Measurements from ENCODE around the gene MPDZ.

The MPDZ gene

DNA sequence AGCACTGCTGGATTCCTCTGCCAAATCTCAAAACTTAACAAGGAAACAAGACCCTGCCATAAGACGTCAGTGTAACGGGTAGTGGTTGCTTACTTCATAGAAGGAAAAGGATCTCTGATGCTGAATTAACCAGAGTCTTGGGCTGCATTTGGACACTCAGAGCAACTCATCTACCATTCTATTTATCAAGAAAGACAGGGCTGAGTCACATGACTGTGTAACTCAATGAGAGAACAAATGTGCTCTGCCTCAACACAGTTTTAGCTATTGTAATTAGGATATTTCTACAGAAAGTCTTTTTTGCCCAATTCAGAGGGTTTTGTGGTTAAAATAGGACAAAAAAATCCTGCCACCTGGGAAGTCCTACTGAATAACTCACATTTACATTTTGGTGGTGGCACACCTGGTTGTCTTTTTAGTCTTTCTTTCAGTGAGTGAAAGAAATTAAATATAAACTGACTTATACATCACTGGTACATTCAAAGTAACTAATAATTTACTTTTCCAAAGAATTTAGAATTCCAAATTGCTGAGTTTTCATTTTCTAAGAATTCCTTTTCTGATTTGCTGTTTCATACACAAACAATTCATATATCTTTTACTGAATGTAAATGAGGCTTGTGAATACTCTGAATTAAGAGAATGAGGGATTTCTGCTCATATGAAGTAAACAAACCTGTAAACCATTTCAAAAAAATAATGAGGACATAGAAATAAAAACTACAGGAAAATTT is 104.4 kb downstream of the MPDZ start:
- DNase-seq, result no peak

DNA sequence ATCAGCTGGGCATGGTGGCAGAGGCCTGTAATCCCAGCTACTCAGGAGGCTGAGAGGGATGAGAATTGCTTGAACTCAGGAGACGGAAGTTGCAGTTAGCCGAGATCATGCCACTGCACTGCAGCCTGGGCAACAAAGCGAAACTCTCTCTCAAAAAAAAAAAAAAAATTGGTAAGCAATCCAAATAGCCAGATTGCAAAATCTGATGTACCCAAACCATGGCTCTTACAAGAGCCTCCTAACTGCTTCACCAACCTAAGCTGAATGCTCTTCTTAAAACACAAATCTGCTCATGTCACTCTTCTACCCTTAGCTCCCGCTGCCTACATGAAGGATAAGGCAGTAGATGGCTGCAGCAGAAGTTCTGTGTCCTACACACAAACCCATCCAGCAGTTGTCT is 105.9 kb downstream of the MPDZ start:
- no peak for DNase-seq

DNA sequence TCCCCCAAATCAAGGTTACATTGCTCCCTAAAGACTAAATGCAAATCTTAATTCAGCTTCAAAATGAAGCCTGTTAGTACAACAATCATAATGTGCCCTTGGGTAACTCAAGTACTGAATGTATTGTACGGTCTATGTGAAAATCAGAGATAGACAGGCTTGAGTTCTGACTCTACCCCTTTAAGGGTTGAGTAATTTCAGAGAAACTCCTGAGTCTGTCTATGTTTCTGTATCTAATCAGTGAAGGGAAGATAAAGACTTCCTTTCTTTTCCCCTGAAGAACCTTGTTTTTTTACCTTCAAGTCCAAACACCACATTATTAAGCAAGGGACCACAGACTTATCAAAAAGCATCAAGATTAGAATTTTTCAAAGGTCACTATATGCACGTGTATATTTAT is 108.2 kb downstream of the MPDZ start:
- DNase-seq, result no peak

DNA sequence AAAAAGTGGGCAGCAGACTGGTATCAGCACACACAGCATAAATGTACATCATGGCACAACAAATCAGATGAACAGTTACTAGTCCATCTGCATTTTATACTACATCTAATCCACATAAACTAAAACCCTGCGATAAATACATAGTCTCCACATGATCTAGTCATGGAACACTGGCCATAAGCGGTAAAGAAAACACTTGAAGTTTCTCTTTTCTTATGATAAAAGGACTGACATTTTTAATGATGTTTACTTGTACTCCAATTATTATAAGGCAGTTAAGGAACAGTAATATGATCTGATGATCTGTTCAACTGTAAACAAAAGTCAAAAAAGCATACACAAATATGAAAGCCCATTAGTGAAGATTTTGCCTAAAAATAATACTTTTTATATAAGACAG is 112.5 kb downstream of the MPDZ start:
- no peak for DNase-seq

DNA sequence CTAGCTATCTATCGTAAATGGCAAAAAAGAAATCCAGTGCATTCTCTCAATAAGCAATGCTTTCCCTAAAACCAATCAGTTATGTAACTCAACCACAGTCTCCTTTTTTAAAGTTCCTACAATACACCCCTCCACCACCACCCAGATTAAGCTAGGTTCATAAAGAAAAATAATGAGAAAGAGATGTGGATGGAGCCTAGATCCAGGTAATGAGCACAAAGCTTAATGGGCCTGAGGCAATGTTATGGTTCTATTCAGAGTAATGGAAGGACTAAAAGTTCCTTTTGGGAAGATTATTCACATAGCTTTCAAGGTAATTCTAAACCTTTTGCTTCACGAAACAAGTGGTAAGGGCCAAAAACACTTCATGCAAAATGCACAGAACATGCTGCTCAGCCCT is 113.5 kb downstream of the MPDZ start:
- no peak for DNase-seq

DNA sequence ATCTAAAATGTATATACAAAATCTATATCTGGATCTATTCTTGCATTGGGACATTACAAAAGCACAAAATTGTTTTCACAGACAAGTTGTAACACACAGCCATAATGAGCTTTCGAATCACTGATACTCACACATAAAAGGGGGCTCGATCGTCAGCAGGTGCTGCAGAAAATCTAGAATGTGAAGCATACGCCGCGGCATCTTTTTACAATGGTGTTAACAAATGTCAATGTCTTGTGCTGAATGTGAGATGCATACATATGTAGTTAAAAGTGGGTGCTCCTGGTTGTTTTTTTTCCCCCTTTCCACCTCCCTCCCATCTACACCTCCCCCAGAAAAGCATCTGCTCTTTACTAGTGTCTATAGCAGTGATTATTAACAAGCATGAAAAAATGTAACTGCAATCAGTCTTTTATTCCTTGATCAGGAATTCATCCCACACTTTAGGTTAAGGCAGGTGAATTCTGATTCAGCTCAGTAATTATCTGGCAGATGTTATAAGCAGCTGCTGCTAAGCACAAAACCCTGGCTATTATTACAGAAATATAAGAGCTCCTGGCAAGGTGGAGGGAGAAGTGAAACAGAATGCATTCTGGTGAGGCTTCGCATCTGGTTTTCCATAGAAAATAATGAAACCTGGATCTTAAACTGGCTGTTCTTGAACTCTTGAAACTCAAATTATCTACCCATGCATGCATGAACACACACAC is 114.1 kb downstream of the MPDZ start:
- peak; percentile 30 for DNase-seq

DNA sequence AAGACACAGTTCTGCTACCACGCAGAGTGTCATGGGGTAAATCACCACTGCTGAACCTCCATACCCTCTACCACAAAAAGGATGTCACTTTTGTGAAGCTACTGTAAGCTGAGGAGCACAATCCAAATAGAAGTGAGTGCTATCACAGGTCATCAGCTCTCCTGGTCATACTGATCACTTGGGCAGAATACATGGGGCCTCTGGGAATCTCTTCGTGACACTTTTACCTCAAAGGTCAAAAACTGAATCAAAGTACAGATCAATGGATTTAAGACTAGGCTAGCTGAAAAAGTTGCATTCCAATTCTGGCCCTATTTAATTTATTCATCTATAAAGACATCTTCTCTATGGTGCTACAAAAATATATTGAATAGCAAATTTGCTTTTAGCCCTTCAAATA is 115.5 kb downstream of the MPDZ start:
- no peak for DNase-seq

DNA sequence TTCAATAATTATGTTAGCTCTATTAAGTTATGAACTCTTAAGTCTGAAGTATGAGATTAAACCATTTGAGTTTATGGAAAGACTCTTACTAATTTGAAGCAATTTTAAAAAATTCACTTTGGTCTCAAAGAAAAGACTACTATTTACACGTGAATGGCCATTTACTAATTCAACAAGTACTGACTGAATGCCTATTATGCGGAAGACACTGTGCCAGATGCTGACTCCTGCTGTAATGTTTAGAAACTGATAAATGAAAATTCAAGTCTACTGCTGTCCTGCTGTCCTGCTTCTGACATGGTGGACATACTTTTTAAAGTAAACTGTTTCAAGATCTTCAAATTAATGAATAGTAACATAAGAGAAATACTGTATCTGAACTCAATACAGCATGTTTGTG is 116.2 kb downstream of the MPDZ start:
- no peak for DNase-seq

DNA sequence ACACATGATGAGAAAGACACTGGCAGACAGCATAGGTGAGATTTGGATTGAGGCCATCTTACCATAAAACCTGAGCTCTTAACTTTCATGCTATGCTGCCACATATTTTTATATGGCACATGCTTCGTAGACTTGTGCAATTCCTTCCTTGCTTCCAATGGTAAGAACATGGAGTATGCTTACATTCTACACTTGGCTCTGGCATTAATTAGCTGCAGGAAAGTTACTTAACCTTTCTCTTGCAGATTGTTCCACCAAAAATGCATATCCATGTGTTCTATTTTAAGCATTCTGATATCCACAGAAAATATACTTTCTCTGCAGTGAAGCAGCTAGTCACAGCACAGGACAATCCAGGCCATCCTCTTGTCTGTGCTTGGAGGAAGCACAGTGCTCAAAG is 119.4 kb downstream of the MPDZ start:
- DNase-seq, result no peak

DNA sequence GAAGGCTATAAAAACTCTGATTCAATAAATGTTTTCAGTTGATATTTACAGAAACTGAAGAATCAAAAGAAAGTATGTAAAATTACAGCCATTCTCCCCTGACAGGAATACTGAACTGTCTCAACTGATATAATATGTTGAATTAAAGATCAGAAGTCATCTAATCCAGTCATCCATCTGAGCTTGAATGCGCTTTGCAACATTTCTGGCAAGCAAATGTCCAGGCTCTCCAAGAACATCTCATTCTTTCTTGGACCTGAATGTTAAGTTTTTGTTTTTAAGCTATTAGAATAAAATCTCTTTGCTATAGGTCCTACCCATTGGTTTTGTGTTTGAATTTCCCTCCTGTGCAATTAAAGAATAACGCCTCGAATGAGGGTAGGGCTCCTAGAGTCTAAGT is 120.5 kb downstream of the MPDZ start:
- DNase-seq, result no peak

DNA sequence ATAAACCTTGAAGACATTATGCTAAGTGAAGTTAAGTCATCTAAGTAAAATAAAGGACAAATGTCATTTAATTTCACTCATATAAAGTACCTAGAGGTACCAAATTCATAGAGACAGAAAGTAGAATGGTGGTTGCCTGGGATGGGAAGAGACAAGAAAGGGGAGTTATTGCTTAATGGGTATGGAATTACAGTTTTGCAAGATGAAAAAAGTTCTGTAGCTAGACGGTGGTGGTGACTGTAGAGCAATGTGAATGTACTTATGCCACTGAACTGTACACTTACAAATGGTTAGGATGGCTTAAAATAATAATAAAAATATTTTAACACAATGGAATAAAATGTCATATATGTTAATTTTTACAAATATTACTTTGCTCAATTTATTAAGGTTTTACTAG is 128.0 kb downstream of the MPDZ start:
- DNase-seq, result no peak

DNA sequence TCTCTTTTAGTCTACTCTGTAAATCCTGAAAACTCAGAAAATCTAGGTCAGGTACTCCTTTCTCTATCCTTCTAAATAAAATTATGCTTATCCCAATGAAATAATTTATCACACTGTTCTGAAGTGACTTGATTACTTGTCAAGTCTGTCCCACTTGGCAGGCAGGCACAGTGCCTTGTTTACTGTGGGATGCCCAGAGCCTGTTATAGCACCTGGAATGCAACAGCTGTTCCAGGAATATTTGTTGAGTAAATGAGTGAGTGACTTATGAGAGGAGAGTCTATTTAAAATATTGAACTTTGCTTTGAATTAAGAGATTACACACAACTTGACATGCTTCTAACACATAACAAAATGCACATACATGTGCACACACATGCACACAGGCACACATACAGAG is 130.0 kb downstream of the MPDZ start:
- DNase-seq, result no peak

DNA sequence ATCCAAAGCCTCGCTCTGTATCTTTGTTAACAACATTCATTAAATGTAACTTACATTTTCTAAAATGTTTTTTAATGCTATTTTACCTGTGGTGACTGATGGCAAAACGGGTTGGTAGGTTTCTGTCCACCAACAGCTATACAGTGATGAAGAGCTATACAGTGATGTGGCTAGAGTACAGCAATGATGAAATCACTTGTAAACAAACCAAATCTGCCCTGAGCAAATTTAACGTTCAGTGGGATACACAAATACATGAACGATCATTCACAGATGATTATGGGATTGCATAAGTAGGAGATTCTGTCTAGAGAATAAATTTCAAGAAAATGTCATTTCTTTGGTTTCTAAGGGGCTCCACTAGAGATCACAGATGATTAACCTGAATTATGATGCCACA is 132.7 kb downstream of the MPDZ start:
- no peak for DNase-seq

DNA sequence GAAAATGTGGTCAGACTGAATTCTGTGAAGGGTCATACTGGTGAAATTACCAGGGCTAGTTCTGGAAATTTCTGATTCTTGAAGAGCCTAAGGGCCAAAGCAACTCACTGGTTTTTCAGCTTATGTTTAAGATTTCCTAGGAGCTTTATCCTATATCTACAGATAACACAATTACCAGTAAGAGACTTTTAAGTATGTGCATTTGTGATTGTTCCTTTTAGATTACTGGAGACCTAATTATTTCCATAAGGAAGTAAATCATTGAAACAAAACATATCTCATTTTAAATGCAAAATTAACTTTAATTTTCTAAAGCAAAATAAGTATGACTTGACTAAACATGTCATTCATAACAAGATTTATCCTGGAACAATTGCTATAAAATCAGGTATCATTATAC is 134.2 kb downstream of the MPDZ start:
- DNase-seq, result no peak

DNA sequence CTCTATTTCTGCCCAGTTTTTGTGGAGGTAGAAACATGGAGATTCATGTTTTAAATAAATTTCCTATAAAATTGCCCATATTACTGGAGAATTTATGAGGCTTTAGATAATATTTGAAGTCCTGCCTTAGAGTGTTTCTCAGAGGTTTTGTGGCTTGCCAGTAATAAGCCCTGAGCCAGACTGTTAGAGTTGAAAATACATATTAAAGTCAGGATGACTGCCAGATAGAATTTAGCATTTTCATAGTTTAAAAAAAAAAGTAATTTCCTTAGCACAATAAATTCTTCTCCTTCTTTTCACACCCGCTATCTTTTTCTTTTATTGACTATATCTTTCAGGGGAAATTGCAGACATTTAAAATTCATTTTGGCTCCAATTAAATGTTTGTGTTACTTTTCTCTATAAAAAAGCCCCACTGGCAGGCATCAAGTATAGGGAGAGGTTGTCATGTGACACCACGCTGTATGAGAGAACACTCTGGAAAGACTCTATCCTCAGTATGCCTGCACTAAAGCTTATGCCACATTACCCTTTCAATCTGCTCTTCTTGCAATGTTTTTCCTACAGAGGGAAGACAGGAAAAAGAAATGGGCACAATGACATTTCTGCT is 135.2 kb downstream of the MPDZ start:
- DNase-seq, result no peak

DNA sequence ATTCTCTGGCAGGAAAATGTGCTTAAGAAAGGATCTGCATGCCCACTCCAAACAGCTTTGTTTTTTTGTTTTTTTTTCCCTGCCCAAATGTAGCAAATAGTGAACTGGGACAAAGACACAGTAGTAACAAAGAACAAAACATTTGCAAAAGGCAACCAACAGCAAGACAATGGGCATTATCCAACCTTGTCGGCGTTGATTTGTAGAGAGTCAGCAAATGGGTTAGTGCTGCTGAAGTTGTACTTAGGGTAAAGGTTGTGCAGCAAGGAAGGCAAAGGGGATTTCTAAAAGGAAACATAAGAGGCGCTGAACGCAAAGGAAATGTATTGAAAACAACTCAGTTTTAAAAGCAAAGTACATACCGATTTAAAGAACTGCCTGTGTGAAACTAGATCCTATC is 136.2 kb downstream of the MPDZ start:
- no peak for DNase-seq

DNA sequence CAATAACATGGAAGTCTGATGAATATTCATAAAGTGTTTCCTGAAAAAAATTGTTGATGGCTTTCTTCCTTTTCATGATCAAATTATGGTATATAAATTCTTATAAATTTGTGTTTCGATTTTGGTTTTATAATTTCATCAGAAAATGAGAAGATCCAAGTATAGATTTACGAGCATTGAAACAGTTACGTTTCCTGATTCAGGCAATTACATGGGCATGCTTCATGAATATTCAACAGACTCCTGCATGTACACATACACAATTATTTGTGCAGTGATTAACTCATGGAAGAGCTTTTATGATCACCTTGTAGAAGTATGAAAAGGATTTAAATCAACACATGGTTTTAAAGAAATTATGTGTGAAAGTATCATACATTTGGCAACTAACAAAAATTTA is 136.7 kb downstream of the MPDZ start:
- no peak for DNase-seq

DNA sequence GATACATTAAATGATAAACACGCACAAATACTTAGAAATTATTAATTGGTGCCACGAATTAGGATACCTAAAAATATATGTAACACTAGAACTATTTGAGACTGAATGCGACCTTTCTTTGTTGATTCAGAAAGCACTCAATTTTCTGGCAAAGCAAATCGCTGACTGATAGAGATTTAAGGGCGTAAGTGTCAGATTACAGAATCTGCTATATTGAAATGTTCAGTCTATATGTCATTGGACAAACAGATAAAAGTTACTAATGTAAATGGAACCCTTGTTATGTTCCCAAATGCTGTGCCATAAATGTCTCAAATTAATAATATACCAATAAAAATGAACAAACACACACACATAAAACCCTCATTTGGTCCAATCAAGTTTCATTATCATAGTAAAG is 137.9 kb downstream of the MPDZ start:
- DNase-seq, result no peak

DNA sequence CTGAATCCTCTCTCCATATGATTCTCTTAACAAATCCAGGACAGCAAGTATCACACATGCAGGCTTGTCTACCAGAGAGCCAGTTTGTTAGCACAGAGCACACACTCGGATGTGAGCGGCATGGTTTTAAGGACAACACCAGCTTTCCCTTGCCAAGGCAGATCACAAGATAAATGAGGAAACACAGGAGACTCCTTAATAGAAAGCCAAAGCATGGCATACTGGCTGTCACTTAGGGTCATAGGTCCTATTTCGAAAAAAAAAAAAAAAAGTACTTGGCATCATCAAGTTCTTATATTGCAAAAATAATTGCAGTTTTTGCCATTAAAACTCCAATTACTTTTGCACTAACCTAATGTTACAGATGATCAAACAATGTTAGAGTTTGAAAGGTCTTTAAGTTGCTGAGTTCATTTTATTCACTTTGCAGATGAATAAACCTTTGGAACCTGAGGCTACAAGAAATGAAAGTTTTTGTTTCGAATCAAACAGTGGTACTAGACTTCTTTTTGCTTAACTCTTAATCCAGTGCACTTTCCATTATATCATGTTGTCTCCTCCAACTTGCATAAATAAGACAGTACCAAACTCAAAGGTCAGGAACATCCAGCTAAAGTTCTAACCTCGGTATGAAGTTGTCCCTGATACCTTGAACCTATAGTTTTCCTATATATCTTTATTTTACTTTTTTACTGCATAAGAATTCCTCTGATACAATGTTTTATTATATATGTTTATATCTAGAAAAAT is 138.5 kb downstream of the MPDZ start:
- DNase-seq, result no peak

DNA sequence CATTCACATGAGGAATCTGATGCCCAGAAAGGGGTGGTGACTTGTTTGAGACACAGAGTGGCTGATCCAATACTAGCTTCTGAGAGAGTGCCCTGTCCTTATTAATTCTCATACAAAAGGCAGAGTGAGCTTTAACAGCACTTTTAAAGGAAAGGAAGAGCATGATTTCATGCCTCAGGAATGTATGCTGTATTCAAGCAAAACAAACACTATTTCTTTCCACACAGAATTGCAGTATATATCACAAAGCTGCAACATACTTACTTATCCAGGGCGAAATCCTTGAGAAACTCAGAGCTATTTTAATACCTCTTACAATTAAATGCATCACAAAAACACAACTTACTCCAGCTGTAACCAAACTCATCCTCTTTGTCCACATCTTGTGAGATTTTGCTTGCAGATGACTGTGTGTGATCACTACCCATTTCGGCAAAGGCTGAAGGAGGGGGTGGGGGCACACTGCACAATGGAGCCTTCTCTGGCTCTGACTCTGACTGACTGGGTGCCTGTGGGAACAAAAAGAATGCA is 139.8 kb downstream of the MPDZ start:
- no peak for DNase-seq

DNA sequence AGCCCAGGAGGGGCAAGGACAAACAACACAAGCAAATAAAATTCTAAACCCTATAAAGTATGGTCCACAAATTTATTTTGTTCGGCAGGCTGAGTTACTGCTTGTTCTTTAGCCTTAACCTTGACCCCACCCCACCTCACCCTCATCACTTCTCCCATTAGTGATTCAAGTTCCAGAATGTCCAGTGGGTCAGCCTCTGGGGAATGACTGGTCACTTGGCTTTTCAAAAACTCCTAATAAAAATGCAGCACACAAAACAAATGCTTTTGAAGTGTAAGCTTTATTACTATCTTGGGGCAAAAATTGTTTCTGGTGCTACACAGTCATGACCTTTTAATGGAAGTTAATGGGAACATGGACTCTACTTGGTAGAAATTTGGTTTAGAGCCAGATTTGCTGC is 142.1 kb downstream of the MPDZ start:
- no peak for DNase-seq

DNA sequence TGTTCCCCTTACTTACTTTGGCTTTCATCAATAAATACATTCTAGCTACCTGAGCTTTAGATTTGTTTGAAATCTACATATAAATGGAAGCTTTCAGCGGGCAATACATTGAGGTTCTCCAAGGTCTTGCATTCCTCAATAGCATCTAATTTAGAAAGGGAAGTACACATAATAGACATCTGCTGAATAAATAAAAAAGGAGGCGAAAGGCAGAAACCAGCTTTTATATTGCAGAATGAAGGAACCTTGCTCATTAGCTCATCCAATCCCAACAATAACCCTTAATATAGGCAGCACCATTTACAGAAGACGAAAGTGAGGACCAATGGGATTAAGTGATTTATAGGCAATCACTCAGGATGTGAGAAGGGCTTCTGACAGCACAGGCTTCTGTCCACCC is 147.5 kb downstream of the MPDZ start:
- no peak for DNase-seq

DNA sequence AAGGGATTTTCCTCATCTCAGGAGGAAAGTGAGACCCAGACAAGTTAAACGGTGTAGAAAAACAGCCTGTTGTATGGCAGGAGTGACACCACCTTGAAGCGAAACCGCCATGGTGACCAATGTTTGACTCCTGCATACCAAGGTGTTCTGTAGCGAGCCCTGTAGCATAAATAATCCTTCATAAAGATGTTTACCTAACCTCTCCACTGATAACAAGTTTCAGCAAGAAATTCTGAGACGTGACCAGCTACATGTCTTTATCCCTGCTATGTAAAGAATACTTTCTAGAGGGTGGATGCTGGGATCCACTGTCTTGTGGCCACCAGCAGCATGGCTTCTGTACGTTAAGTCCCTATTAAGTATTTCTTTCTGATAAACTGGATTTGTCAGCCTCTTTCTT is 148.1 kb downstream of the MPDZ start:
- DNase-seq, result no peak
